Stimulated activated CD8-positive, alpha-beta memory T cell treated with anti-CD3 and anti-CD28 coated beads, Interleukin-7, amount 100 ng/mL, for 1 hour (primary cell): Measurements from ENCODE around the gene PCBD1.

Experiments used
- DNase-seq, 2 donors: peaks; one replicate each; pipeline ENCODE4 v3.0.0-alpha.2; 2020; ENCODE audit warnings: low read depth in 2 of 2

Gene PCBD1

DNA sequence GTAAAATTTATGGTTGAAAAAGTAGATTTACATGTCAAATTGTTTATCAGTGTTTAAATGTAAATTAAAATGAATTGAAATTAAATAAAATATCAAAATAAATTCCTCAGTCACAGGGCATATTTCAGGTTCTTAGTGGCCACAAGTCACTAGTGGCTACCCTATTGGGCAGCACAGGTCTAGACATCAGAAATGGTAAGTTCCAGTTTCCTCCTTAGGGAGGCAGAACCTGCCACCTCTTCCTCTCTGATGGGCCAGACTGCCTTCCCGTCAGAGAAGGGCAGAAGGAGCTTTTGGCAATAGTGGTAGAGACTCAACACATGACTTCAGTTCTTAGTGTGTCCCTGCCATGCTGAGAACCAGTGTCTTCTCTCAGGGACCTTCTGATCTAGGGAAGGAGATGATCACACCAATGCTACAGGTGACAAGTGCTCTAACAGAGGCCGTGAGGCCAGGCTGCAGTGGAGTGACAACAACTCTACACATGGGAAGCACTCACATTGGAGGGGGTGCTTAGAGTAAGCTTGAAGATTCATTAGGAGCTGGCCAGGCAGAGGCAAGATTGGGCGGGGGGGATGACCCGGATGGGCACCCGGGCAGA lies 14.4 kb upstream of the PCBD1 start:
- DNase-seq: no peak

- DNase-seq: no peak
These were observed 13.0 kb upstream of the PCBD1 start for GRCh38 chr10:70901276-70901878.

- no peak for DNase-seq
These were observed 10.7 kb upstream of the PCBD1 start for GRCh38 chr10:70899096-70899495.

DNA sequence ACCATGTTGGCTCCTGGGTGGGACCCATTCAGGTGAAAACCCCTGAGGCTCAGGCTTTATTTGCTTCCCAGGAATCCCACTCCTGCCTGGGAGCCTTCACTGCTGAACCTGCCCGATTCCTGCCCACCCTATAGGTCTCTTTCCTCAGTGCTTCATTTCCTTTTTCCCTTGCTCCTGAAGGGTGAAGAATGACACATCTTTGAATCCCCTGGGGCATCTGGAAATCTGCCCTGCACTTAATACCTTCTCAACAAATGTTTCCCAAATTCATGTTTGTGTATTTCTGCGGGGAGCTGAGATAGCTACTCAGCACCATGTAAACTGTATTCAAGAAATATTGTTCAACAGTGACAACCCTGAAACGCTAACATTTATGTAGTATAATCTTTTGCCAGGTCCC lies 10.3 kb upstream of the PCBD1 start:
- DNase-seq: no peak

DNA sequence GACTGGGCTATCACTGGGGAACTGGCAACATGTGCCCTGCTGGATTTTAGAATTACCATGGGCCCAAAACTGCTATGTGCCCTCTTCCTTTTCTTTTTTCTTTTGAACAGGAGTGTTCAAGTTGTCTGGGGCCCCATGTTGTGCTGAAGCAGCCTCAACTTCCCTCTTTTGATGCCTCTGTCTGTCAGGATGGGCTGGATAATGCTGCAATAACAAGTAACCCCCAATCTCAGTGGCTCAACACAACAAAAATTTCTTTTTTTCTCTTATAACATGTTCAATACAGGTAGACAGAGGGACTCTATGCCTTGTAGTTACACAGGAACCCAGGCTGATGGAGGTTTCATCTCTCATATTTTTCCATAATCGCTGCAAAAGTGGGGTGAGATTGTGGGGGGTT lies 8.2 kb upstream of the PCBD1 start:
- DNase-seq: no peak

- no peak for DNase-seq
These were observed 6.1 kb upstream of the PCBD1 start for GRCh38 chr10:70894416-70894815.

- no peak for DNase-seq
These were observed 5.1 kb upstream of the PCBD1 start for GRCh38 chr10:70893227-70894006.

- no peak for DNase-seq
These were observed 4.3 kb upstream of the PCBD1 start for GRCh38 chr10:70892631-70893030.

GRCh38 chr10:70891627-70892026 lies 3.3 kb upstream of the PCBD1 start:
- no peak for DNase-seq

GRCh38 chr10:70890917-70891431 lies 2.6 kb upstream of the PCBD1 start:
- DNase-seq: no peak

GRCh38 chr10:70889291-70889690 lies 926 bp upstream of the PCBD1 start:
- DNase-seq: no peak

DNA sequence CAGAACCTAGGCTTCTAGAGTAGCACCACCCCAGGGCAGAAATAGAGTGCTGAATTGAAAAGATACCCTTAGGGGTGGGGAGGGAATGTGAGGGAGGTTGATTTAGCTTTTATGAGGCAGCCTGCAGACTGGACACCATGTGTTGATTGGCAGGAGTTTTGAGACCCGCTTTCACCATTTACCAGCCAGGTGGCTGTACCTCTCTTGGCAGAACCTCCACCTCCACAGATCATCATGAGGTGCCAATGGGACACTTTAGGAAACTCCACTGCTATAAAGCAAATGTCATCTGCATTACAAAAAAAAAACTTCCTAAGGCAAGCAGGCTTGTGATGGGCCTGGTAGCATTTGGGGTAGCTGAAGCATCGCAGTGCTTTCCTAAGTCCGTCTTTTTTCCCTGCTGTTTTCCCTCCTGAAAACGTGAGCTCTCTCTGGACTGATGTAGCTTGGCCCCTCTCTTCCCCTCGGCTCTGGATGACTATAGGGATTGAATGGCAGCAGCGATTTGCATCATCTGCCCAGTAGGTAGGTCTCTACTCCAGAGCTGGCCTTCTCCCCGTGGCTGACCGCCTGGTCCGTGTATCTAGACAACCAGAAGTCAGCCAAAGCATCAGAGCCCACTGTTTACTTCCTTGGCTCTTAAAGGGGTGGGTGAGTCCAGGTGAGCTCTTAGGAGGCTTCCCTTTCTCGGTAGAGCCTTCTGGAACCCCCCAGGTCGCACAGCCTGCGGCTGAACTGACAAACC lies 1.3 kb downstream of the PCBD1 start:
- no peak for DNase-seq

DNA sequence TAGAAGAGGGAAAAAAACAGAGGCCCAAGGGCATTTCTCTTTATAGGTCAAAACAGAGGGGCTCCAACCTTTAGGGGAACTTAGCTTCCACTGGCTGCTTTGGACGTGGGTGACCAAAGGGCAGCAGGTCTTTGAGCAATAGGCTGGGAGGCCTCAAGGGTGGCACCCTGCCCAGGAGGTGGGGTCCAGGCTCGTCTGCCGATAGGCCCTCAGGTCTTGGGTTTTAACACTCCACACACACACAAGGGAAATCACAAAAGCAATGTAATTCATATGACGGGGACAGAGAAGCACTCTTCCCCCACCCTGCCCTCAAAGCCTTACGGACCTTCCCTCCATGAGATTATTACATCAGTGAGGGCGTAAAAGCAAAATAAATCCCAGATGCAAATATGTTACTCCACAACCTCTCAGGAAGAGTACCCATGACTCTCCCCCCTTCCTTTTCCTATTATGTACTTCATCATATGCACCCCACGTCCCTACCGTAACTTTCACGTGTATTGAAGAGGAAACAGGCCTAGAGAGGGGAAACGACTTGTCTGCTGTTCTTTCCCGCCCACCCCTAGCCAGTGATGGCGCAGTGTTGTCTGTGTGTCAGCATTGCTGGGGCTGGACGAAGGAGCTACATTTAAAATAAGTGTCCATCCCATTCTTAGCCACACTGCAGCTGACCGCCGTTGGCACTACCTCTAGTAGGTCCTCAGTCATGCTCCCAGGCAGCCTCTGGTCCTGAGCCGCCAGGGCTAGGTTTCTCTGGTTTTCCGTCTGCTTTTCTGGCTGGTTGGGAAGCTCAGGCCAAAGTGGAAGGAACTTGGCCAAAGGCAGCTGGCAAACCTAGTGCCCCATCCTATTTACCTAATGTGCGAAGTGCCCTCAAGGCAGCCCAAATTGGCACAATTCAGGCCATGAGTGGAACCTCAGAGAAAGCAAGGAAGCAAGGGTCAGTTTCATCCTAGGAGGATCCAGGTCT lies 2.1 kb downstream of the PCBD1 start:
- DNase-seq: no peak

DNA sequence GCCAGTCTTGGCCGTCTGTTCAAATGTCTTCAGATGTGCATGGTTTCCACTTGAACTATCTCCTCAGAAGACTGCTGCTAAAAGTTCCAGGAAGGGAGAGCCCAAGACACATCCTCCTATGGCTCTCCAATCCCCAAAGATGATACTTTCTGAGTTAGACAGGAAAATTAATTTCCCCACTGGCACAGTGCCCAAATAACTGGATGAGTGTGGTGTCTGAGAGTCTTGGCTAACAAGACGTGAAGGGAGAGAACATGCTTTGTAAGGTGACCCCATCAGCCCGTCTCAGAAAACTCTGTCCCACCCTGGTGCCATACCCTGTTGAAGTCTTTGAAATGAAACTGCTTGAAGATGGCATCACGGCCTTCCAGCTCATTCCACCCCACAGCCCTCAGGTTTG lies 2.9 kb downstream of the PCBD1 start:
- DNase-seq: no peak

DNA sequence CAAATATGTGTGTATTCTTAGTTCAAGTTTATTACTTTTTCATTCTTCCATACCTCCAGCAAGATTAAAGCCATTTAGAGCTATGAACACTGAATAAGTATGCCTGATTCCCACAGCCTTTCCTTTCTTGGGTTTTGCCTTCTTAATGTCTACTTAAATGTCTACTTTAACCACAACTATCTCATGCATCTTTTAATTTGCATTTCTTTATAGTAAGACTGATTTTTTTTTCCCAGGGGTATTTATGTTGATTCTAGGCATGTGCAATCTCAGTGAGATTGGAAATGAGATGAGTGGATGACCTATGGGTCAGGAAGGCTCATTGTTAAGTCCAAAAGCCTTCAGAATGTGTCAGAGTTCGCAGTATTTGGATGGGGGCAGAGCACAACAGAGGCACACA lies 3.6 kb downstream of the PCBD1 start:
- no peak for DNase-seq

DNA sequence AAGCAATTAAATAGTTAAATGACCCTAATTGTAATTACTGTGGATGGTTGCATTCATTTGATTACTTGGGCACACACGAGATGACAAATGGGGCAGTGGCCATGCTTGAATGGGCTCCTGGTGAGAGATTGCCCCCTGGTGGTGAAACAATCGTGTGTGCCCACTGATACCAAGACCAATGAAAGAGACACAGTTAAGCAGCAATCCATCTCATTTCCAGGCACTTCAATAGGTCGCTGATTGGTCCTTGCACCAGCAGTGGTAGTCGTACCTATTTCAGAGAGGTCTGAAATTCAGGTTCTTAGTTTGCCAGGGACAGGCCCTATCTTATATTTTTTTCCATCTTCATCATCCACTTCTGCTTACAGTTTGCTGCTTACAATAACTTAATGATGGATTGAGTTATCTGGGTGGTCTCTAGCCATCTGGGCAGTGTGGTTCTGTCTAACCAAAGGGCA lies 8.3 kb downstream of the PCBD1 start:
- DNase-seq: peak; percentile 44 to 60

DNA sequence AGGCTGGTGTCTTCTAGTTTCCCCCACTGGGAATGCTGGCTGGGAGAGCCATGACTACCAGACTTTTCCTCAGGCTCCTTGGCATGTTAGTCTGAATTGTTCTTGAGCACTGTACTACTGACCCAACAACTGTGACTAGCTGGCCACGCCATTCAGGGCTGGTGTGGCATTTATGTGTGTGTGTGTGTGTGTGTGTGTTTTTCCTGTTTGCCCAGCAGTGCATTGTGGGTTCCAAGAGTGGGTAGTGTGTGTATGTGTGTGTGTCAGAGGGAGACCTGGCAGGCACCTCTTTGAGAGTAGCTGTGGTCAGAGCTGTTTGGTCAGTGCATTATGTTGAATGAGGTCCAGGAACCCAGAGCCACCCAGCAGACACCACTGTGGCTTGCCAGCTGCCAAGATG lies 9.2 kb downstream of the PCBD1 start:
- no peak for DNase-seq

- no peak for DNase-seq
These were observed 14.3 kb downstream of the PCBD1 start for GRCh38 chr10:70874061-70874460.

DNA sequence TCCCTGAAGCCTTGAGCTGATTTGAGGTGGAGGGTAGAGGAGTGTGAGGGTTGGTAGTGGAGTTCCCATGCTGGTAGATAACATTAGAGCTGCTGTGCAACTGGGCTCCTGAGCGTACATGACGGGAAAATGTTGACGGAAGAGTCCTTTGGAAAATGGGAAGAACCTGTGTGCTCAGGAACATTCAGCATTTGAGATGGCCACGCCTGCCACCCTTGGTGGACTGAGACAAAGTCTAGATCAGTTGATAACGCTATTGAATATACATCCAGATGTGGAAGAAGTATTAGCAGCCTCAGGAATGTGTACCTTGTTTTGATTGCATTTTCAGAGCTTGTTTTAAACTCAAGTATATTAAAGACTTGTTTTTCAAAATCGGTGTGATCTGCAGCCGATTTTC lies 16.1 kb downstream of the PCBD1 start:
- DNase-seq: no peak

DNA sequence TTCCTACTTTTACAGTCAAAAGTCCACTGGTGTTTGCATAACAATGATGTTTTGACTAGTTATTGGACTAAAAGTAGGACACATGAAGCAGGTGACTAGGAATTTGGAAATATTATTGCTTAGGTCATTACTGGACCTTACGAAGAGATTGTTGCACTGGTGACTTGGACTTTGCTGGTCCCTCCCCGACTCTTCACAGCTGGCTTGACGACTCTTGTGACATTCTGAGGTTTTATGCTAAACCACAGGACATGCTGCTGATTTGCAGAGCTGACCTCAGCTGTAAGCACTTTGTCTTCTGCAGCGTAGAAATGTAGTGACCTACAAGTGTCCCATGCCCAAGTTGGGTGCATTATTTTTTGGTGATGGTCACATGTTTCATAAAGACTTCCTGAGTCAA lies 21.9 kb downstream of the PCBD1 start:
- DNase-seq: no peak

- DNase-seq: no peak
These were observed 23.4 kb downstream of the PCBD1 start for GRCh38 chr10:70864935-70865334.
